Measurements from ENCODE around the gene MSX2. TPM values are rescaled to one million over a fixed set of nuclear protein-coding genes. Genes with fewer than 3 reads are reported as not detected.

Gene MSX2
- total RNA-seq, 1 experiment from 2014 or later = 7.8 TPM

GRCh38 chr5:174734571-174735497, 10.5 kb downstream of the MSX2 start:
- peaks cover 4% of the 10 kb centered on the region; the same call in 1 of the 2 replicates for H3K36me3 ChIP-seq
- no peak overlapping the region for H3K27ac ChIP-seq
- H3K9me3 ChIP-seq (replicated peaks) = no peaks in the 10 kb centered on the region
- H3K27me3 ChIP-seq = 0 out of 2 replicates have a peak, but pooled peaks cover 3% of the 10 kb centered on the region
- H3K4me1 ChIP-seq = peaks cover 15% of the 10 kb centered on the region
- no peak overlapping the region for H3K4me3 ChIP-seq
- DNase-seq = no peak

GRCh38 chr5:174735498-174736330, 11.3 kb downstream of the MSX2 start:
- Histone ChIP-seq H3K4me1 (peaks cover 15% of the 10 kb centered on the region), H3K27me3 (0 out of 2 replicates have a peak, but pooled peaks cover 3% of the 10 kb centered on the region), H3K36me3 (no peaks in the 10 kb centered on the region), H3K4me3 (no peak overlapping the region), H3K9me3 (replicated peaks) (no peaks in the 10 kb centered on the region), H3K27ac (no peak overlapping the region)
- peak in 1 of 2 experiments; percentile 26 for DNase-seq

DNA sequence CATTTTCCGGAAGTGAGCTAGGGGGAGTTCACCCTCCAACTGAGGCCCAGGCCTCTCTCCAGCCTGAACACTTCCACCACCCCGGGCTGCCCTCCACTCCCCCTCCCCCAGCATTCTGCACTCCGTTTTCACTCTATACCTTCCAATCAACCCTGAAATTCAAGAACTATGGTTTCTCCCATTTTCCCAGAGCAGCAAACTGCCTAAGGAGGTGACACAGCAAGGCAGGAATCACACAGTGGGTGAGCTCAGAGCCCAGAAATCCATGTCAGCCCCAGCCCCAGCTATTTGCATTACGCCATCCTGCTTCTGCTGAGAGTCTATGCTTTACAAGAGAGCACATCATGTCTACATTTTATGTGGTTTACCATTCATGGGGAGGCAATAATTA, 11.9 kb downstream of the MSX2 start:
- DNase-seq = peak; percentile 27 to 31
- Histone ChIP-seq H3K27ac (peak overlapping the region; percentile 38; the same call in 1 of the 2 replicates), H3K36me3 (no peaks in the 10 kb centered on the region), H3K4me3 (no peak overlapping the region), H3K4me1 (peaks cover 15% of the 10 kb centered on the region), H3K27me3 (0 out of 2 replicates have a peak, but pooled peaks cover 3% of the 10 kb centered on the region), H3K9me3 (replicated peaks) (no peaks in the 10 kb centered on the region)

- H3K36me3 ChIP-seq = no peaks in the 10 kb centered on the region
- H3K4me1 ChIP-seq = peaks cover 15% of the 10 kb centered on the region
- peak overlapping the region; percentile 7; the same call in 1 of the 2 replicates for H3K4me3 ChIP-seq
- H3K27ac ChIP-seq = peak overlapping the region; percentile 38
- 0 out of 2 replicates have a peak, but pooled peaks cover 3% of the 10 kb centered on the region for H3K27me3 ChIP-seq
- no peak for DNase-seq
- no peaks in the 10 kb centered on the region for H3K9me3 ChIP-seq (replicated peaks)
Measured at GRCh38 chr5:174736777-174737176, 12.4 kb downstream of the MSX2 start.

DNA sequence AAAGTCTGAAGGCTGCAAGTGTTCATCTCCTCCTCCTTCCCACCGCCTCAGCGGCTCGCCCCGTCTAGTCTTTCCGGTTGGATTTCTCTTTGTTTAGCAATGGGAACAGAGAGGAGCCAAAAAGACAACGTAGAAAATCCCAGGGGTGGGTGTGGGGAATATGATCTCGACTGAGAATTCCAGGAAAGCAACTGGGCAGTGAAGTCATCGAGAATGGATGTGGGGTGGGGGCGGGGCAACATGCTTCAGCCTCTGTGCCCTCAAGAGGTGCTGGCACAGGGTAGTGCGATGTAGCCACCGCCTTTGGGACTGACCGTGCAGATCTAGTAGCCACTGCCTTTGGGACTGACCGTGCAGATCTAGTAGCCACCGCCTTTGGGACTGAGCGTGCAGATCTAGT, 12.9 kb downstream of the MSX2 start:
- no peaks in the 10 kb centered on the region for H3K9me3 ChIP-seq (replicated peaks)
- H3K4me1 ChIP-seq = peaks cover 15% of the 10 kb centered on the region
- no peaks in the 10 kb centered on the region for H3K36me3 ChIP-seq
- 0 out of 2 replicates have a peak, but pooled peaks cover 3% of the 10 kb centered on the region for H3K27me3 ChIP-seq
- H3K4me3 ChIP-seq = peak overlapping the region; percentile 7; the same call in 1 of the 2 replicates
- peak overlapping the region; percentile 38 for H3K27ac ChIP-seq
- peak; percentile 77 to 88 for DNase-seq

GRCh38 chr5:174741352-174741751, 17.0 kb downstream of the MSX2 start:
- H3K27ac ChIP-seq = no peak overlapping the region
- no peaks in the 10 kb centered on the region for H3K36me3 ChIP-seq
- peaks cover 15% of the 10 kb centered on the region for H3K4me1 ChIP-seq
- 0 out of 2 replicates have a peak, but pooled peaks cover 3% of the 10 kb centered on the region for H3K27me3 ChIP-seq
- no peak for DNase-seq
- no peaks in the 10 kb centered on the region for H3K9me3 ChIP-seq (replicated peaks)
- H3K4me3 ChIP-seq = no peak overlapping the region

- no peak overlapping the region for H3K4me3 ChIP-seq
- H3K27ac ChIP-seq = no peak overlapping the region
- H3K36me3 ChIP-seq = no peaks in the 10 kb centered on the region
- H3K4me1 ChIP-seq = no peaks in the 10 kb centered on the region
- H3K27me3 ChIP-seq = peaks cover 11% of the 10 kb centered on the region; the same call in 1 of the 2 replicates
- H3K9me3 ChIP-seq (replicated peaks) = no peaks in the 10 kb centered on the region; the same call in 1 of the 2 replicates
- no peak for DNase-seq
Measured at GRCh38 chr5:174744896-174745295, 20.5 kb downstream of the MSX2 start.

DNA sequence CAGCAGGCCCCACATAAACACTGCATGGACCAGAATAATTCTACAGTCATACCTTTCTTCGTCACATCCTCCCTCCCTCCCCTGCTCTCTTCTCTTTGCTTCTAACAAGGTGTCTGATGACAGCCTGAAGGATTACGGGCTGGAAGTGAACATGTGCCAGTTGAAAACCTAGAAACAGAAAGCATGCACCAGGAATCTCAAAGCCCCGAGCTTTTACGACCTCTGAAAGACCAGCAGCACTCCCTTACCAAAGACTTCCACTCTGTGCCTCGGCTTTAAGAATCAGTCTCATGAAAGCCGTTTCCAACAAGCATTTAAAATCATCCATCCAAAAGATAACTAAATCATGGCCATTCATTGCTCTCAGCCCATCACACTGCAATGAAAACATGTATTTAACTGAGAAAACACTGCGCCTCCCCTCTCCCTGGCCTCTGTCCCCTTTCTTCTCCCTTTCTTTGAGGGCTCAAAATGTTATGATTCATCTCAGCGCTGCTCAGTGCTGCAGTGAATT, 21.3 kb downstream of the MSX2 start:
- no peaks in the 10 kb centered on the region; the same call in 1 of the 2 replicates for H3K9me3 ChIP-seq (replicated peaks)
- H3K27ac ChIP-seq = no peak overlapping the region
- no peaks in the 10 kb centered on the region for H3K4me1 ChIP-seq
- H3K36me3 ChIP-seq = no peaks in the 10 kb centered on the region
- no peak overlapping the region for H3K4me3 ChIP-seq
- DNase-seq = no peak
- peaks cover 11% of the 10 kb centered on the region; the same call in 1 of the 2 replicates for H3K27me3 ChIP-seq

GRCh38 chr5:174750711-174751110, 26.3 kb downstream of the MSX2 start:
- peaks cover 19% of the 10 kb centered on the region for H3K27me3 ChIP-seq
- no peak for DNase-seq
- H3K4me3 ChIP-seq = peak overlapping the region; percentile 63
- no peak overlapping the region for H3K27ac ChIP-seq
- H3K36me3 ChIP-seq = no peaks in the 10 kb centered on the region
- no peaks in the 10 kb centered on the region; the same call in 1 of the 2 replicates for H3K9me3 ChIP-seq (replicated peaks)
- no peaks in the 10 kb centered on the region for H3K4me1 ChIP-seq

DNA sequence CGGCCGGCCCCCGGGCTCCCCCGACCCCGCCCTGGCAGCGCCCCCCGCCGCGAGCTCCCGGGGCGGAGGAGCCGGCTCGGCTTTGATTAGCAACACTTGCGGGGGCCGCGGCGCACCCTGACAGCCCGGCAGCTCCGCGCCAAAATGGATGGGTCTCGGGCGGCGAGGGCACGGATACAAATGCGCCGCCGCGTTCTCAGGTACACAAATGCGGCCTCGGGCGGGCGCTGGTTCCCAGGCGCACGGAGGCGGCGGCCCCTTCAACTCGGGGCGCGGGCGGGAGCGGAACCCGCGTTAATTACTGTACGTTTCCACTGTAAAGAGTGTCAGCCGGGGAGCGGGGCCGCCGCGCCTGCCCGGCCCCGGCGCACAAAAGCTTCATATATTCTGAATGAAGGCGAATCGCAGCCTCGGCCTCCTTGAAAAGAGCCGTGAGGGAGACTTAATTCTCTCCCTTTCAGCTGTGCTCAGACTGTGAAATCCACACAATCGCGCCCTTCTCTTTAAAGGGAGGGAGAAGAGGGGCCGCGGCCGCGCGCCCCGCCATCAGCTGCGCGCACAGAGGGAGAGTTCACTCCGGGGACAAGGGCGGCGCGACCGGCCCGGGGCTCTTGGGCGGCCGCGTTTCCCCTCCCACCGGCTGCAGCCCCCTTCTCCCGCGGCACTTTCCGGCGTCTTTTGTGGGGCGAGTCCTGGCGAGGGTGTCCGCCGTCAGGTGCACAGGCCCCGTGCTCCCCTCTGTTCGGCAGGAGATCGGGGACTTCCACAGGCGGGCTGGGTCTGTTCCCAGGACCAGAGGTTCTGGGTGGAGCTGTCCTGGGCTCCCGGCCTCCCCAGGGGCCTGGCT, 27.0 kb downstream of the MSX2 start:
- Histone ChIP-seq H3K4me3 (peak overlapping the region; percentile 63), H3K9me3 (replicated peaks) (no peaks in the 10 kb centered on the region; the same call in 1 of the 2 replicates), H3K27ac (peak overlapping the region; percentile 19; the same call in 1 of the 2 replicates), H3K36me3 (no peaks in the 10 kb centered on the region), H3K4me1 (no peaks in the 10 kb centered on the region), H3K27me3 (peaks cover 19% of the 10 kb centered on the region)
- DNase-seq = peak; percentile 39 to 63

DNA sequence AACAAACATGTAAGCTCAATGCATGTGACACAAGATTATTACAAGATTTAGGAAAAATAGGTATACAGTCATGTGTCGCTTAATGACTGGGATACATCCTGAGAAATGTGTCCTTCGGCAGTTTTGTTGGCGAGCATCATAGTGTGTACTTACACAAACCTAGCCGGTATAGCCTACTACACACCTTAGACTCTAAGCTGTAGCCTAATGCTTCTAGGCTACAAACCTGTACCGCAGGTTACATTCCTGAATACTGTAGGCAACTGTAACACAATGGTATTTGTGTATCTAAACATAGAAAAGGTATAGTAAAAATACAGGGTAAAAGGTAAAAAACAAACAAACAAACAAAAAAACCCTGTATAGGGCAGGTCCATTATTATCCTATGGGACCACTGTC, 27.7 kb downstream of the MSX2 start:
- Histone ChIP-seq H3K27me3 (peaks cover 19% of the 10 kb centered on the region), H3K4me1 (no peaks in the 10 kb centered on the region), H3K36me3 (no peaks in the 10 kb centered on the region), H3K27ac (no peak overlapping the region), H3K9me3 (replicated peaks) (no peaks in the 10 kb centered on the region; the same call in 1 of the 2 replicates), H3K4me3 (peak overlapping the region; percentile 63)
- no peak for DNase-seq

- no peaks in the 10 kb centered on the region for H3K4me1 ChIP-seq
- no peaks in the 10 kb centered on the region for H3K36me3 ChIP-seq
- no peak overlapping the region for H3K4me3 ChIP-seq
- peak in 1 of 2 experiments; percentile 39 for DNase-seq
- H3K27ac ChIP-seq = no peak overlapping the region
- H3K27me3 ChIP-seq = peaks cover 8% of the 10 kb centered on the region; the same call in 1 of the 2 replicates
- no peaks in the 10 kb centered on the region for H3K9me3 ChIP-seq (replicated peaks)
Measured at GRCh38 chr5:174755106-174755505, 30.7 kb downstream of the MSX2 start.

DNA sequence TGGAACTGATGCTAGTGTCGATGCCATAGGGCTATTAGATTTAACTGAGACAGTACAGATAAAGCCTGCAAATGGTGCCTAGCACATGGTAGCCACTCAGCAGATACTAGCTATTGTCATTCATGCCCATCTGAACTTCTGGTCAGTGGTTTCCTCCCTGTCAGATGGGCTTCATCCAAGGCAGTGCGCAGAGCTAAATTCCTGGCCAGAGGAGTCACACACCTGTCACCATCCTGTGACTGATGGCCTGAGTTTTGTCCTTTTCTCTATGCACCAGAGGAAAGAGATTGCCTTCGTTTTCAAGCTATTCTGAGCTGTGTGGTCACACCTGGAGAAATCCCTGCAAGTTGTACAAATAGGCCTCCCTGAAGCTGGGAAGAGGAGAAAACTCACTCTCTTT, 34.7 kb downstream of the MSX2 start:
- H3K36me3 ChIP-seq = no peaks in the 10 kb centered on the region
- H3K27ac ChIP-seq = no peak overlapping the region
- H3K27me3 ChIP-seq = peaks cover 5% of the 10 kb centered on the region; the same call in 1 of the 2 replicates
- H3K9me3 ChIP-seq (replicated peaks) = no peaks in the 10 kb centered on the region
- no peak for DNase-seq
- H3K4me3 ChIP-seq = no peak overlapping the region
- no peaks in the 10 kb centered on the region for H3K4me1 ChIP-seq
